Measurements from ENCODE around the gene VPS13A.

Gene VPS13A

DNA sequence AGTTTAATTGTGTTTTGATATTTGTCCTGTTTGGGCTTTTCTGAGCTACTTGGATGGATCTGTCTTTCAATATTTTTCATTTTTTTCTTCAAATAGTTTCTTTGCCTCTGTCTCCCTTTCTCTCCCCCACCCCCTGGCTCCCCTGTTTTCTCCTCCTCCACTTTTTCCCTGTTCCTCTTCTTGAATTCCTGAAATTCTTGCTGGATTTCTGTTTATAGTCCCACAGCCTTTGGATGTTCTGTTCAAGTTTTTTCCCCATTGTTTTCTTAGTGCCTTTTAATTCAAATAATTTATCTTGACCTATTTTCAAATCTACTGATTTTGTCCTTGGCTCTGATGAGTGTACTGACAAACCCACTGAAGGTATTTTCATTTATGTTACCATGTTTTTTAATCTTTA lies 113.0 kb downstream of the VPS13A start:
- no peak for DNase-seq (ENCODE audit: low read depth)
- TF ChIP-seq MYC (IDR thresholded peaks at IDR 0.05; ENCODE audit: low read depth, low read length) (no peak), POLR2A (IDR thresholded peaks at IDR 0.05; ENCODE audit: extremely low read depth, insufficient read length) (no peak)
- TF ChIP-seq, protein P1, sequence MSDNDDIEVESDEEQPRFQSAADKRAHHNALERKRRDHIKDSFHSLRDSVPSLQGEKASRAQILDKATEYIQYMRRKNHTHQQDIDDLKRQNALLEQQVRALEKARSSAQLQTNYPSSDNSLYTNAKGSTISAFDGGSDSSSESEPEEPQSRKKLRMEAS (IDR thresholded peaks at IDR 0.05; ENCODE audit: low read depth, low read length): no peak
- TF ChIP-seq, protein P2, sequence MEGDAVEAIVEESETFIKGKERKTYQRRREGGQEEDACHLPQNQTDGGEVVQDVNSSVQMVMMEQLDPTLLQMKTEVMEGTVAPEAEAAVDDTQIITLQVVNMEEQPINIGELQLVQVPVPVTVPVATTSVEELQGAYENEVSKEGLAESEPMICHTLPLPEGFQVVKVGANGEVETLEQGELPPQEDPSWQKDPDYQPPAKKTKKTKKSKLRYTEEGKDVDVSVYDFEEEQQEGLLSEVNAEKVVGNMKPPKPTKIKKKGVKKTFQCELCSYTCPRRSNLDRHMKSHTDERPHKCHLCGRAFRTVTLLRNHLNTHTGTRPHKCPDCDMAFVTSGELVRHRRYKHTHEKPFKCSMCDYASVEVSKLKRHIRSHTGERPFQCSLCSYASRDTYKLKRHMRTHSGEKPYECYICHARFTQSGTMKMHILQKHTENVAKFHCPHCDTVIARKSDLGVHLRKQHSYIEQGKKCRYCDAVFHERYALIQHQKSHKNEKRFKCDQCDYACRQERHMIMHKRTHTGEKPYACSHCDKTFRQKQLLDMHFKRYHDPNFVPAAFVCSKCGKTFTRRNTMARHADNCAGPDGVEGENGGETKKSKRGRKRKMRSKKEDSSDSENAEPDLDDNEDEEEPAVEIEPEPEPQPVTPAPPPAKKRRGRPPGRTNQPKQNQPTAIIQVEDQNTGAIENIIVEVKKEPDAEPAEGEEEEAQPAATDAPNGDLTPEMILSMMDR (IDR thresholded peaks at IDR 0.05; ENCODE audit: low read depth, low read length): no peak
- no peak overlapping the region for H3K4me3 ChIP-seq (ENCODE audit: low read depth, low read length)

DNA sequence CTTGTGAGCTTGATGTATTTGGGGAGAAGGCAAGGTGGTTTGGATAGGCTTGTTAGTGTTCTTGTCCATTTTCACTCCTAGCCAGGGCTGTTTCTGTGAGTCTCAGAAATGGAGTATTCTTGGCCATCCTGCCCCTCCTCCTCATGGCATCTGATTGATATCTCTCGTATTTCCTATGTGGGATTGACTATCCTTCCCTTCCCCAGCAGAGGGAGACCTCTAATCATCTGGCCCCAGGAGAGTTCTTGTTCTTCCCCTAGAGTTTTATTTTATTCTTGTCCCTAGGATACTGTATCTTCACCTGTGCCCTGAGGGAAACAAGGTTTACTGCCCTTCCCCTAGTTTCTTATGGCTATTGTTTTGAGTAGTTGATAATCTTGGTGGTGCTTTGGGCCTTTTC lies 114.4 kb downstream of the VPS13A start:
- H3K4me3 ChIP-seq (ENCODE audit: low read depth, low read length): no peak overlapping the region
- TF ChIP-seq, protein P1 (IDR thresholded peaks at IDR 0.05; ENCODE audit: low read depth, low read length): no peak
- TF ChIP-seq POLR2A (IDR thresholded peaks at IDR 0.05; ENCODE audit: extremely low read depth, insufficient read length) (no peak), MYC (IDR thresholded peaks at IDR 0.05; ENCODE audit: low read depth, low read length) (no peak)
- TF ChIP-seq, protein P2 (IDR thresholded peaks at IDR 0.05; ENCODE audit: low read depth, low read length): peak; percentile 27
- peak; percentile 25 for DNase-seq (ENCODE audit: low read depth)

DNA sequence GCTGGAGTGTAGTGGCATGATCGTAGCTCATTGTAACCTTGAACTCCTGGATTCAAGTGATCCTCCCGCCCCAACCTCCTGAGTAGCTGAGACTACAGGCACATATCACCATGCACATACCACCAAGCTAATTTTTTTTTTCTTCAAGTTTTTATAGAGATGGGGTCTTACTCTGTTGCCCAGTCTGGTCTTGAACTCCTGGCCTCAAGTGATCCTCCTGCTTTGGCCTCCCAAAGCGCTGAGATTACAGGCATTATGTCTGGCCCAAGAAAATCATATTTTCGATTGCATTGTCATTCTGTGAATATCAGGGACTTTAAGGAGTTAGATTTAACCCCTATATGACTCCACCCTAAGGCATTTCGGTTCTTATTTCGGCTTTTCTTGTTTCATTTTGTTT lies 116.6 kb downstream of the VPS13A start:
- no peak overlapping the region for H3K4me3 ChIP-seq (ENCODE audit: low read depth, low read length)

DNA sequence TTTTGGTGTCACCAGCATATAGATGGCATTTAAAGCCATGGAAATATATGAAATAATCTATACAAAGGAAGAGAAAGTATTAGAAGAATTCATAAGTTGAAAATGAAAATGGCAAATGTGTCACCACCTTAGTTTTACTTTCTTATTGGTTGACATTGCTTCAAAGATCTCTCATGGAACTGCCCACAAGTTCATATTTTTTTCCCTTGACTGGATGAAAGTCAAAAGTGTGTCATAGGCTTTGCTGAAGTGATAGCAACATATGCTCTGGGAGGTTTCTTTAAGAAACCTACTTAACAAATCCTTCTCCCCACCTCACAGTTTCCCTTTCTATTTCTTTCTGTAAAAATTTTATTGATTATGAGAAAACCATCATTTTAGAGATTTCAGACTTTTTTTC lies 127.2 kb downstream of the VPS13A start:
- no peak for TF ChIP-seq MYC (IDR thresholded peaks at IDR 0.05; ENCODE audit: low read depth, low read length)
- TF ChIP-seq POLR2A (IDR thresholded peaks at IDR 0.05; ENCODE audit: extremely low read depth, insufficient read length): no peak
- TF ChIP-seq, protein P1 (IDR thresholded peaks at IDR 0.05; ENCODE audit: low read depth, low read length): no peak
- TF ChIP-seq, protein P2 (IDR thresholded peaks at IDR 0.05; ENCODE audit: low read depth, low read length): no peak
- DNase-seq (ENCODE audit: low read depth): no peak

More for the DNA sequence above, 116.6 kb downstream of the VPS13A start:
- DNase-seq (ENCODE audit: low read depth): no peak
- TF ChIP-seq, protein P2 (IDR thresholded peaks at IDR 0.05; ENCODE audit: low read depth, low read length): no peak
- TF ChIP-seq, protein P1 (IDR thresholded peaks at IDR 0.05; ENCODE audit: low read depth, low read length): no peak
- TF ChIP-seq POLR2A (IDR thresholded peaks at IDR 0.05; ENCODE audit: extremely low read depth, insufficient read length) (no peak), MYC (IDR thresholded peaks at IDR 0.05; ENCODE audit: low read depth, low read length) (no peak)

DNA sequence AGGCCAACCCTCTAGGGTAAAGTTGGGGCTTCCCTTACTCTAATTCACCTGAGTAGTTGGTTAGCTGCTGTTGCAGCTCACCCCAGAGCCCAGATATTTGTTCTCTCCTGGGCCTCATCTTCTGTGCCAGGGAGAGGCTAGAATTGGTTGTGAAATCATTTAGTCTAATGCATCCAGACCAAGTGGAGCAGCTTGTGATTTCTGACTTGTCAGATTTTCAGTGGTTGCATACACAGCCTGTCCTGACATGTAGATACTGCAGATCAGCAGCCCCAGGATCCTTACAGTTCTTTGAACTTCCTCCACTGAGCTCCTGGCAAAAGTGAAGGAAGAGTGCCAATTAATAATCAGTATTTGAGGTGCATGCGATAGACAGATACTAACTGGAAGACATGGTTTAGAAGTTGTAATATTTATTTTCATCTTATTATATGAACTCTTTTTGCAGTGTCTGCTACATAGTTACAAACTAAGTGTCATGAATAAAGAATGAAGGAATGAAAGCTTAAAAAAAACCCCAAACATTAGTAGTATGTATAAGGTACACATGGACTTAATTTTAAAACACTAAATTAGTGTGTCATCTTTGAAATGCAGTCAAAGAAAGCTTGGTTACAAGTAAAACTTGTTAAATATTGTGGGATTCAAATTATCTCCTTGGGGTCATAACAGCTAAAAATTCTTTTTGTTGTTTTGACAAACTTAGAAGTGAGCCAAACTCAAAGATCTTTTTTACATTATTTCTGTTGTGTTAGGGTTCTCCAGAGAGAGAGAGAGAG lies 128.5 kb downstream of the VPS13A start:
- H3K4me3 ChIP-seq (ENCODE audit: low read depth, low read length): no peak overlapping the region
- TF ChIP-seq, protein P1 (IDR thresholded peaks at IDR 0.05; ENCODE audit: low read depth, low read length): no peak
- TF ChIP-seq, protein P2 (IDR thresholded peaks at IDR 0.05; ENCODE audit: low read depth, low read length): no peak
- no peak for TF ChIP-seq MYC (IDR thresholded peaks at IDR 0.05; ENCODE audit: low read depth, low read length)
- TF ChIP-seq POLR2A (IDR thresholded peaks at IDR 0.05; ENCODE audit: extremely low read depth, insufficient read length): no peak
- DNase-seq (ENCODE audit: low read depth): no peak

More for the DNA sequence above, 127.2 kb downstream of the VPS13A start:
- H3K4me3 ChIP-seq (ENCODE audit: low read depth, low read length): no peak overlapping the region
